Measurements from ENCODE around the gene MAP2K1. TPM values are rescaled to one million over a fixed set of nuclear protein-coding genes. Genes with fewer than 3 reads are reported as not detected.
A peak's percentile ranks its signal among the peaks of the same experiment; 100 is the strongest.
"Not testable (repeated sequence)": the region's sequence is repeated elsewhere in the genome, so short reads cannot be mapped to it uniquely, and the experiment has no call there.

MAP2K1 gene
- total RNA-seq (100 to 1,000 TPM in 2 of 9 donors, 10 to 100 TPM in 7; 34.6 to 134 (median 39.3) TPM), polyA plus RNA-seq (100 to 1,000 TPM in 1 of 2 donors, 10 to 100 TPM in 1; 15.8 to 164 TPM)
- long read RNA-seq, donor 1, transcript MAP2K1-201 (11 exons, 3,410 nt), result major isoform, 52 of 60 reads
- long read RNA-seq, donor 1, partial matches to known transcripts, result 3 of 60 reads
- long read RNA-seq, donor 1, other reads (novel, unspliced or antisense), result 5 of 60 reads
- long read RNA-seq, donor 2, transcript MAP2K1-201 (11 exons, 3,410 nt), result major isoform, 10 of 46 reads
- long read RNA-seq, donor 2, partial matches to known transcripts, result 29 of 46 reads
- long read RNA-seq, donor 2, other reads (novel, unspliced or antisense), result 7 of 46 reads
- long read RNA-seq, donor 3, transcript MAP2K1-201 (11 exons, 3,410 nt), result major isoform, 159 of 185 reads
- long read RNA-seq, donor 3, partial matches to known transcripts, result 15 of 185 reads
- long read RNA-seq, donor 3, other reads (novel, unspliced or antisense), result 10 of 185 reads

DNA sequence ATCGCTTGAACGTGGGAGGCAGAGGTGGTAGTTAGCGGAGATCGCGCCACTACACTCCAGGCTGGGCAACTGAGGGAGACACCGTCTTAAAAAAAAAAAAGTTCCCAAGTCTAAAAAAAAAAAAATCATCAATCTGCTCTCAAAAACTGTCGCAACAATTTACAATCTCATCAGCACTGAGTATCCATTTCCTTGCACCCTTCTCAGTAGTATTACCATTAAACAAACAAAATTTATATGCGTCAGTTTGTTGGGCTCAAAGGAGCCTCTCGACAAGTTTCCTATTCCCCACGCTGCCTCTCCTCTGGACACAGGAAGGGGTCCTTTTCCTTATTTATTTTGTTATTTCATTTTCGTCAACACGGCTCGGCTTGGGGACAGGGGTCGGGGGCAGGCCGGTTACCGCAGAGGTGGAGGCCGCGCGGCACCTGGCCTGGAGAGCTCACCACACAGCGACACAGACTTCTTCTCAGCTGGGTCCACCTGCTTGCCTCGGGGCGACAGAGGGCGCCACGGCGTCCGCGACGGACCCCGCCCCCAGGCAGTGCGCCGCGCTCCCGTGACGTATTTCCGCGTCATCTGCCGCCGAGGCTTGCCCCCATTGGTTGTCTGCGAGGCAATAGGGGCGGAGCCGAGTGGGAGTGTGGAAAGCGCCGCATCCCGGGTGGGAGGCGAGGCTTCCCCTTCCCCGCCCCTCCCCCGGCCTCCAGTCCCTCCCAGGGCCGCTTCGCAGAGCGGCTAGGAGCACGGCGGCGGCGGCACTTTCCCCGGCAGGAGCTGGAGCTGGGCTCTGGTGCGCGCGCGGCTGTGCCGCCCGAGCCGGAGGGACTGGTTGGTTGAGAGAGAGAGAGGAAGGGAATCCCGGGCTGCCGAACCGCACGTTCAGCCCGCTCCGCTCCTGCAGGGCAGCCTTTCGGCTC lies at the start of gene MAP2K1:
Gene MAP2K1, plus strand, starts transcription at position 709 of the 920 bp plus-strand sequence. CDS start 436 bp downstream, outside the sequence.
- H3K27ac ChIP-seq, result peak within 1 kb of the TSS; percentile 66 to 97 (median 92)
- WGBS, 4 donors, result 5 to 16% (median 8%) methylated on average over 21 to 69 of the region's 69 CpGs
- DNase-seq (peak; percentile 99 to 100 (median 99)), ATAC-seq (peak; percentile 98 to 99 (median 99))
- no peaks in the 10 kb centered on the region for H3K27me3 ChIP-seq
- intact Hi-C loops (cut with DNase I), result loop anchor here (1.0 to 5.0 kb wide), 7 partner anchors 108 to 118 kb away; partner anchors contain the start of genes SNAPC5 (in 6 of the 10), RPL4 (in 1 of the 10) and ZWILCH (in 1 of the 10)
- peak within 1 kb of the TSS; percentile 79 to 92 (median 84) for H3K4me3 ChIP-seq
- H3K9me3 ChIP-seq, result no peaks in the 10 kb centered on the region
- TF ChIP-seq, protein P1, sequence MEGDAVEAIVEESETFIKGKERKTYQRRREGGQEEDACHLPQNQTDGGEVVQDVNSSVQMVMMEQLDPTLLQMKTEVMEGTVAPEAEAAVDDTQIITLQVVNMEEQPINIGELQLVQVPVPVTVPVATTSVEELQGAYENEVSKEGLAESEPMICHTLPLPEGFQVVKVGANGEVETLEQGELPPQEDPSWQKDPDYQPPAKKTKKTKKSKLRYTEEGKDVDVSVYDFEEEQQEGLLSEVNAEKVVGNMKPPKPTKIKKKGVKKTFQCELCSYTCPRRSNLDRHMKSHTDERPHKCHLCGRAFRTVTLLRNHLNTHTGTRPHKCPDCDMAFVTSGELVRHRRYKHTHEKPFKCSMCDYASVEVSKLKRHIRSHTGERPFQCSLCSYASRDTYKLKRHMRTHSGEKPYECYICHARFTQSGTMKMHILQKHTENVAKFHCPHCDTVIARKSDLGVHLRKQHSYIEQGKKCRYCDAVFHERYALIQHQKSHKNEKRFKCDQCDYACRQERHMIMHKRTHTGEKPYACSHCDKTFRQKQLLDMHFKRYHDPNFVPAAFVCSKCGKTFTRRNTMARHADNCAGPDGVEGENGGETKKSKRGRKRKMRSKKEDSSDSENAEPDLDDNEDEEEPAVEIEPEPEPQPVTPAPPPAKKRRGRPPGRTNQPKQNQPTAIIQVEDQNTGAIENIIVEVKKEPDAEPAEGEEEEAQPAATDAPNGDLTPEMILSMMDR (IDR thresholded peaks at IDR 0.05), result peak; percentile 54 to 98 (median 84)
- peak in 1 of 2 donors; percentile 72 for TF ChIP-seq POLR2A (IDR thresholded peaks at IDR 0.05)
- H3K36me3 ChIP-seq, result no peaks in the 10 kb centered on the region
- H3K4me1 ChIP-seq, result peaks cover 0 to 47% (median 20%) of the 10 kb centered on the region in 12 donors

GRCh38 chr15:66348530-66348929 lies 38.2 kb upstream of the MAP2K1 start:
- H3K27ac ChIP-seq; H3K27me3 ChIP-seq; intact Hi-C loops (cut with DNase I); DNase-seq; H3K4me1 ChIP-seq; H3K9me3 ChIP-seq; H3K4me3 ChIP-seq; ATAC-seq: not testable (repeated sequence)
- WGBS, 4 donors, result 34 to 61% (median 49%) methylated on average over 5 of the region's 5 CpGs
- peaks cover 0 to 60% (median 41%) of the 10 kb centered on the region in 9 donors for H3K36me3 ChIP-seq

DNA sequence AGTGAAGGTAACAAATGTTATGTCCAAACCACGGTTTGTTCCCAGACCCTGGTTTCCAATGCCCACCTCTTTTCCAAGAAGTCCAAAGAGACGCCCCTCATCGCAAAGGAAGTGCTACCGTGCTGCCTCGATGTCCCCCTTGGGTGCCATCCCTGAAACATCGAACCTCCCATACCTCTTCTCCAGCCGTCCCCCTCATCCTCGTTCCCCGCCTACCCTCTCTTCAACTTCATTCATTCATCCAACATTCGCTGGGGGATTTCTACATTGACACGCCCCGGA lies 30.7 kb upstream of the MAP2K1 start:
- H3K36me3 ChIP-seq, result peaks cover 0 to 19% (median 10%) of the 10 kb centered on the region in 9 donors
- 4 to 8% (median 4%) methylated on average over 12 of the region's 12 CpGs for WGBS, 4 donors
- H3K4me3 ChIP-seq, result peak overlapping the region; percentile 42 to 76 (median 62)
- intact Hi-C loops (cut with DNase I), result loop anchor here in 3 of 10 donors (1.0 to 10.0 kb wide), 3 partner anchors 139 to 142 kb away; partner anchors contain the start of gene SNAPC5 (in 2 of the 3)
- TF ChIP-seq POLR2A (IDR thresholded peaks at IDR 0.05), result no peak
- TF ChIP-seq, protein P1 (IDR thresholded peaks at IDR 0.05), result no peak
- peak overlapping the region in 10 of 12 donors; percentile 24 to 84 (median 62) for H3K27ac ChIP-seq
- peaks cover 0 to 11% (median 6%) of the 10 kb centered on the region in 12 donors for H3K4me1 ChIP-seq
- DNase-seq, result no peak
- H3K9me3 ChIP-seq, result no peaks in the 10 kb centered on the region
- ATAC-seq, result peak in 1 of 4 donors; percentile 7
- no peaks in the 10 kb centered on the region for H3K27me3 ChIP-seq
